NCI-H2107 (cell line): ENCODE measurements around the gene LCK.
"Not testable (repeated sequence)": the region's sequence is repeated elsewhere in the genome, so short reads cannot be mapped to it uniquely, and the experiment has no call there.

ENCODE experiments used
- DNase-seq: peaks from one replicate; lab custom pipeline; 2025; lab: John Stamatoyannopoulos, UW

Gene LCK

GRCh38 chr1:32239790-32240139 is 11.3 kb upstream of the LCK start:
- DNase-seq: no peak

GRCh38 chr1:32240140-32240951 is 10.7 kb upstream of the LCK start:
- DNase-seq: peak; percentile 76

GRCh38 chr1:32241001-32241763 is 9.9 kb upstream of the LCK start:
- DNase-seq: peak; percentile 47

GRCh38 chr1:32242341-32242851 is 8.7 kb upstream of the LCK start:
- DNase-seq: no peak

GRCh38 chr1:32246888-32247273 is 4.2 kb upstream of the LCK start, which contains the start of gene FAM167B:
Gene FAM167B, plus strand, starts transcription at chr1:32247222. Its CDS starts 200 bp downstream, at chr1:32247422.
- DNase-seq: no peak

GRCh38 chr1:32247452-32247851 is 3.6 kb upstream of the LCK start:
- DNase-seq: no peak

- DNase-seq: peak; percentile 87
Measured at GRCh38 chr1:32247983-32248889, 2.8 kb upstream of the LCK start.

- DNase-seq: no peak
Measured at GRCh38 chr1:32249831-32250525, 1.1 kb upstream of the LCK start.

- DNase-seq: no peak
Measured at GRCh38 chr1:32255072-32256071, 4.3 kb downstream of the LCK start.

- no peak for DNase-seq
Measured at GRCh38 chr1:32256473-32257226, 5.6 kb downstream of the LCK start.

- no peak for DNase-seq
Measured at GRCh38 chr1:32257227-32257508, 6.1 kb downstream of the LCK start.

- not testable (repeated sequence) for DNase-seq
Measured at GRCh38 chr1:32263236-32263593, 12.2 kb downstream of the LCK start.

- DNase-seq: no peak
Measured at GRCh38 chr1:32263744-32264143, 12.7 kb downstream of the LCK start.

GRCh38 chr1:32265846-32266245 is 14.8 kb downstream of the LCK start:
- no peak for DNase-seq

- no peak for DNase-seq
Measured at GRCh38 chr1:32266921-32267591, 16.0 kb downstream of the LCK start.

- DNase-seq: no peak
Measured at GRCh38 chr1:32269744-32270143, 18.7 kb downstream of the LCK start.

- DNase-seq: no peak
Measured at GRCh38 chr1:32272557-32273390, 21.7 kb downstream of the LCK start.
